Measurements from ENCODE around the gene CDS2.
A peak's percentile ranks its signal among the peaks of the same experiment; 100 is the strongest.
"Not testable (repeated sequence)": the region's sequence is repeated elsewhere in the genome, so short reads cannot be mapped to it uniquely, and the experiment has no call there.

CDS2 gene

GRCh38 chr20:5126512-5127203, at the start of gene CDS2:
Gene CDS2, plus strand, starts transcription at chr20:5127008. Its CDS starts 85 bp downstream, at chr20:5127093.
- peak; percentile 99 for DNase-seq

- no peak for DNase-seq
These were observed 48.9 kb upstream of the CDS2 start for GRCh38 chr20:5077761-5078387.

GRCh38 chr20:5078399-5078958, 48.3 kb upstream of the CDS2 start:
- DNase-seq = no peak

- DNase-seq = no peak
These were observed 46.4 kb upstream of the CDS2 start for GRCh38 chr20:5080384-5080877.

DNA sequence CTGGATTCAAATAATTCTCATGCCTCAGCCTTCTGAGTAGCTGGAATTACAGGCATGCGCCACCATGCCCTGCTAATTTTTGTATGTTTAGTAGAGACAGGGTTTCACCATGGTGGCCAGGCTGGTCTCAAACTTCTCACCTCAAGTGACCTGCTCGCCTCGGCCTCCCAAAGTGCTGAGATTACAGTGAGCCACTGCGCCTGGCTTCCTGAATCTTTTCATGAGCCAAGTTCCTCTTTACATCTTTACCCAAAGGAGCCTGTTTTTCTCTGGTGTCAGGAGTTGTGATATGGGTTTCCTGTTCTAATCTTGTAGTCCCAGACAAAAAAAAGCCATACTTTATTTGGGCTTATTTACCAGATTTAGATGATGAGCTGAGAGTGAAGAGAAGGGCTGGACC, 41.4 kb upstream of the CDS2 start:
- DNase-seq = no peak

DNA sequence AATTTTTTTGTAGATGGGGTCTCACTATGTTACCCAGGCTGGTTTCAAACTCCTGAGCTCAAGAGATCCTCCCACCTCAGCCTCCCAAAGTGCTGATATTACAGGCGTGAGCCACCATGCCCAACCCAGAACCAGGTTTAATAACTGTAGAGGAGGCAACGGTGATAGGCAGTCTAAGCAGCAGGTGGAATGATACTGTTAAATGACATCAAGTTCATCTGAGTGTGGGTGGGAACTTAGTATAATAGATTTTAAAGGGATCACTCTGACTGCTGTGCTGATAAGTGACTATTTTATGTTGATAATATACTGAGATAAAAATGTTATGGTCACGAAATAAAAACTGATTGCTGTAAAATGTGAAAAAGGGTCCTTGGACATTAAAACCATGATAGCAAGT, 38.1 kb upstream of the CDS2 start:
- no peak for DNase-seq

GRCh38 chr20:5090191-5090590, 36.6 kb upstream of the CDS2 start:
- DNase-seq = no peak

GRCh38 chr20:5091902-5092301, 34.9 kb upstream of the CDS2 start:
- no peak for DNase-seq

- DNase-seq = no peak
These were observed 34.0 kb upstream of the CDS2 start for GRCh38 chr20:5092765-5093339.

- no peak for DNase-seq
These were observed 31.4 kb upstream of the CDS2 start for GRCh38 chr20:5095454-5095853.

GRCh38 chr20:5095931-5096330, 30.9 kb upstream of the CDS2 start:
- peak; percentile 96 for DNase-seq

DNA sequence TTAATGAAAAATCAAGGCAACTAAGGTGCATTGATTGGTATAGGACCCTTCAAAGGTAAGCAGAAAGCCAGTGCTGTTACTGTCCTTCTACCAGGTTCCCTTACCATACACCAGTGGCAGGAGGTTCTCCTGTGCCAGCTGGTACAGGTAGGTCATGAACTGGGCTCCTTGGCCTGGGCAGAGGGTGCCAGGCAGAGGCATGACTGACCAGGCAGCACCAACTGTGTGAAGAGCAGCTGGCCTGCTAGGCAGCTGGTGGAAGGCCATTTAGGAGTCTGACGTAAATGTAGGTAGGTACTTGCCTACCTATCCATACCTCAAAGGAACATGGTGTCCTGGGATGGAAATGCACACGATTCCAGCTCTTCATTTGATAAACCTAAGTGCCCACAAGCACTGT, 30.3 kb upstream of the CDS2 start:
- no peak for DNase-seq

DNA sequence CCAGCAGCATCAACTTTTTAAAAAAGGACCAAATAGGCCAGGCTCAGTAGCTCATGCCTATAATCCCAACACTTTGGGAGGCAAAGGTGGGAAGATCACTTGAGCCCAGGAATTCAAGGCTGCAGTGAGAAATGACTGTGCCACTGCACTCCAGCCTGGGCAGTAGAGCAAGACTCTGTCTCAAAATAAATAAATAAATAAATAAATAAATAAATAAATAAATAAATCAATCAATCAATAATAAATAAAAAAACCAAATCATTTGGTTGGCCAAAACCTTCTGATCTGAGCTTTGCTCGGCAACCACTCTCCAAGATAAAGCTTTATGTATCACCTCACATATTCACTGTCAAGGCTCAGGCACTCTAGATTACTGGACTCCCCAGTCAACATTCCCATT, 27.8 kb upstream of the CDS2 start:
- not testable (repeated sequence) for DNase-seq

- DNase-seq = not testable (repeated sequence)
These were observed 26.9 kb upstream of the CDS2 start for GRCh38 chr20:5099909-5100308.

- DNase-seq = no peak
These were observed 26.0 kb upstream of the CDS2 start for GRCh38 chr20:5100684-5101347.

DNA sequence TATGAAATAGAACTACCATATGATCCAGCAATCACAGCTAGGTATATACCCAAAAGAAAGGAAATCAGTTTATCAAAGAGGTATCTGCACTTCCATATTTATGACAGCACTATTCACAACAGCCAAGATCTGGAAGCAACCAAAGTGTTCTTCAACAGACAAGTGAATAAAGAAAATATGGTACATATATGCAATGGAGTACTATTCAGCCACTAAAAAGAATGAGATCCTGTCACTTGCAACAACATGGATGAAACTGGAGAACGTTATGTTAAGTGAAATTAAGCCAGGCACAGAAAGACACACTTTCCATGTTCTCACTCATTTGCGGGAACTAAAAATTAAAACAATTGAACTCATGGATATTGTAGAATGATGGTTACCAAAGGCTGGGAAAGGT, 22.3 kb upstream of the CDS2 start:
- no peak for DNase-seq

- no peak for DNase-seq
These were observed 17.5 kb upstream of the CDS2 start for GRCh38 chr20:5109276-5109675.

- DNase-seq = no peak
These were observed 13.2 kb upstream of the CDS2 start for GRCh38 chr20:5113615-5113986.

GRCh38 chr20:5114403-5114802, 12.4 kb upstream of the CDS2 start:
- DNase-seq = no peak

GRCh38 chr20:5116875-5117274, 9.9 kb upstream of the CDS2 start:
- DNase-seq = no peak

DNA sequence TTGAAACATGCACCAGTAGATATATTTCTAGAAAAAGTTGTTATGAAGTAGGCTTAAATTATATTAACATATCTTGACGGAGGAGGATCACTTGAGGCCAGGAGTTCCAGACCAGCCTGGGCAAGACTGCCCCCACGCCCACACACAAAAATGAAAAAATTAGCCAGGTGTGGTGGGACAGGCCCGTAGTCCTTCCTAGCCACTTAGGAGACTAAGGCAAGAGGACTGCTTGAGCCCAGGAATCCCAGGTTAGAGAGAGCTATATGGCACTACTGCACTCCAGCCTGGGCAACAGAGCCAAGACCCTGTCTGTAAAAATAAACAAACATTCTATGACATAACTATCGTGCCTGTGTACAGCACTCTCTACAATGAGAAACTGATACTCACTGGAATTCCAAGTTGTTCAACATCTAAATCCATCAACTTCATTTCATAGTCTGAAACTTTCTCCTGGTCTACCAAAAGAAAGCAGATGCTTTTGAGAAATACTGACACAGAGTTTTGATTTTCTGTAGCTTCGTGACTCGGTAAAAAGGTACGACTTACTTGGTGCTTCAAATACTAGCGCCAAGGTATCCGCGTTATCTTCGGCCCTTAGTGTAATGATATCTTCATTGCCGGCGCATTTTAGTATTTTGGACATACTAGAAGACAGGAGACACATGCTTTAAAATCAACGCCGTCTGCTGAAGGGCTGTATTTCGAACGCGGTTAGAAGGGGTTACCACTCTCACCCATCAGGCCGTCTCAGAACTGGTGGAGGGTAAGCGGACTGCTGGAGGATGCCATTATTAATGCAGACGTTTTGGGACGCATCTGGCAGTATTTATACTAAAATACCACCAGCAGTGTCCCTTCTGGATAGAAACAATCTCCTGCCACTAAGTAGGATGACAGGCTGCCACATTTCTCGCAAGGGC, 8.3 kb upstream of the CDS2 start:
- no peak for DNase-seq

DNA sequence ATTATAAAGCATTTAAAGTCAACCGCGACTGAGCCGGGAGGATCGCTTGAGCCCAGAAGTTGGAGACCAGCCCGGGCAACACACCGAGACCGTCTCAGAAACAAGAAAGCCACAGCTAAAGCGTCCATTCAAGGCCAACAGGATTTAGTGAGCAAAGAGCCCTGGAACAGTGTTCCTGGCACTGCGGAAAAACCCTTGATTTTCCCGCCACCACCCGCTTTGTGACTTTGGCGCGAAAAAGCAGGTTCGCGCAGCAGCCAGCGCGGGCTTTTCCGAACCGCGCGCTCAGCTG, 7.7 kb upstream of the CDS2 start:
- no peak for DNase-seq
